ENCODE results near the gene ATXN7L3B. TPM values are rescaled to one million over a fixed set of nuclear protein-coding genes. Genes with fewer than 3 reads are reported as not detected.

Gene ATXN7L3B
- total RNA-seq, 1 donor from 2014 or later, result 13.1 TPM

GRCh38 chr12:74537126-74537706 lies 419 bp upstream of the ATXN7L3B start:
- H3K4me3 ChIP-seq (ENCODE audit: low read depth, low read length), result peak overlapping the region; percentile 64
- peak; percentile 62 for TF ChIP-seq CTCF (conservative IDR thresholded peaks at IDR 0.05; ENCODE audit: low read depth, low read length)
- peak; percentile 36 for DNase-seq (ENCODE audit: low read depth)

DNA sequence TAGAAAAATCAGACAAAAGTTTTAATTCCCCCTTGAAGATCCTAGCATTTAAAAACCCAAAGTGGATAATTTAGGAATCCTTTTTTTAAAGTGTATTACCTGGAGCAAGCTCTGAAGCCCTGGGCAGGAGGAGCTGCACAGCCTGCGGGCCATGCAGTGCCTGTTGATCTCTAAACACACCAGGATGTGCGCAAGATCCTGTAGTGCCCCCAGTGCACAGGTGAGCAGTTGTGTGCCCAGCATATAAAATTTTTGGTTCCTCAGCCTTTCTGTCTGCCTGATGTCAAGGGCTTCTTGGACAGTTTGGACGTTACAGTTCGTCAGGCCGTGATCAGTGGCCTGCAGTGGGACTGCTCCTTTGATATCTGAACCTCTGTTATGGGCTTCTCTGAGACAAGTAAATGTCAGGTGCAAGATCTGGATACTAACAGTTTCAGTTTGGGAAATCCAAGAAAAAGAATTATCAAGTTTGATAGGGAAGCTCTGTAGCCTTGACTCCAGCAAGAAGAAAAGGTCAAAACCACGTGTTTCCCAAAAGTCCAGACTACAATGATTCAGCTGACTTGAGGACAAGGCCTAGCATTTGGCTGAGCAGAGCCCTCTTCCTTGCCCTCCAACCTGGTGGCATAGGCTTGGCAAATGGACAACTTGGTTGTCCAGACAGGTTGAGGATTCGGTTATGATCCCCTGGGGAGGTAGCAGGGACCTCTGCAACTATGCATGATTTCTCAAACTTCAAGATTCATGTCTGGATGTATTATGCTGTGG lies 1.0 kb downstream of the ATXN7L3B start:
- TF ChIP-seq CTCF (conservative IDR thresholded peaks at IDR 0.05; ENCODE audit: low read depth, low read length), result no peak
- no peak for DNase-seq (ENCODE audit: low read depth)
- peak overlapping the region; percentile 64 for H3K4me3 ChIP-seq (ENCODE audit: low read depth, low read length)

DNA sequence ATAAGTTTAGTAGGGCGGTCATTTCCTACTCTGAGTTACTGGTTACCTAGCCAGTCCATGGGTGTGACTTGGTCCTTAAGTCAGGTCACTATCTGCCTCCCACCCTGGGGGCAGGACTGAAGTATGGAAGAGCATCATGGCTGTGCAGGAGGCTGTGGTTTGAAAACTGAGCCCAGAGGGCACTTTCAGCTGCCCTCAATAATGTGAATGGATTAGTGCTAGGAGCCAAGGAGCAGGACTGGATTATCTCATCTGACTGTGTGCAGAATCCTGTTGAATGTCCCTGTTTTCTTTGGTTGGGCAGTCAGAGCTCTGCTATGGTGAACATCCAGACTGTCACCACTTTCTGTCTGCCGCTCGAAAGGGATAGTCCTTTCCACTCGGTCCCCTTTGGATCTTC lies 1.6 kb downstream of the ATXN7L3B start:
- H3K4me3 ChIP-seq (ENCODE audit: low read depth, low read length), result peak overlapping the region; percentile 64
- no peak for DNase-seq (ENCODE audit: low read depth)
- no peak for TF ChIP-seq CTCF (conservative IDR thresholded peaks at IDR 0.05; ENCODE audit: low read depth, low read length)

DNA sequence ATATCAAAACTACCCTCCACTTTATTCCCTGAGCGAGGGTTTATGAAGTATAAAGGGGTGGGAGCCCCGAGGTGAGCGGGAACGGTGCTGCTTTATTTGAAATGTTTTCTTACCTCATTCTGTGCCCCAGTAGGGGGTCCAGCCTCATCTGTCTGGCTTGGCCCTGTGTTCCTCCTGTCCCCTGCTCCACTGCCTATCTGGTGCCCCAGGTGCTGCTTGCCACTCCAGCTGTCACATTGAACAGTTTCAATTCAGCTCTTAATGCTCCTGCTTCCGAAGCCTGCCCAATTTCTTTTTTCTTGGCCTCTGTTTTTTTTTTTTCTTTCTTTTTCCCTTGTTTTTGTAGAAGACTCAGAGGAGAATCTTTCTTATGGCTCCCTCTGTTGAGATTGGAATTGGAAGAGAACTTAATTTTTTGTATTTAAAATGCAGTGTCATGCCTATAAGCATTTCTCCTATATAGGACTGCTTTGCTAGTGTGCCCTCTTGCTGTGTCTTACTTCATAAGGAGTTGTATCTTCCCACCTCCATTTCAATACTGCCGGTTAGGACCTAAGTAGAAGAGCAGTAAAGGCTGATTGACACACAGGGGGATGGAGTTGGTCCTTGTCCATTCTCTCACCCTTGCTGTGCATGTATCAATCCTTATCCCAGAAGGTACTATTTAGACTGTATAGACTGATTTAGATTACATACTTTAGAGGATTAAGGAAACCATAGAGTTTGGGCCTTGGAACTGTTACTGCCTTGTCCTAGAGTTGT lies 2.3 kb downstream of the ATXN7L3B start:
- no peak for DNase-seq (ENCODE audit: low read depth)
- no peak for TF ChIP-seq CTCF (conservative IDR thresholded peaks at IDR 0.05; ENCODE audit: low read depth, low read length)
- H3K4me3 ChIP-seq (ENCODE audit: low read depth, low read length), result peak overlapping the region; percentile 64

DNA sequence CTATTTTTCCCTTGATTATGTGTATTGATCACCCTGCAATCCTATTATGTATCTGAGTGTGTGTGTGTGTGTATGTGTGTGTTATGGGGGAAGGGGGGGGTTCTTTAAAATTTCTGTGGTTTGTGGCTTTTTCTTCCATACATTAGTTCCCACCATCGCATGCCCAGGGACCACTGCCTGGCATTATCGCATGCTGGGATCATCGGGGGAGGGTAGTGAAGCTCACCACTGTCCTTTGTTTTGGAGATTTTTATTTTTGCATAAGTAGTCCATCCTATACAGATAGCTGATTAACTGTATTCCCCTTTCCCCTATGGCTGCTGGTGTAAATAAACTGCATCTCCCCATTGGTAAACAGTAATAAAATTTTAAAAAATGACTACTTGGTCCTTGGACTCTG lies 3.4 kb downstream of the ATXN7L3B start:
- H3K4me3 ChIP-seq (ENCODE audit: low read depth, low read length), result no peak overlapping the region
- no peak for DNase-seq (ENCODE audit: low read depth)
- no peak for TF ChIP-seq CTCF (conservative IDR thresholded peaks at IDR 0.05; ENCODE audit: low read depth, low read length)

DNA sequence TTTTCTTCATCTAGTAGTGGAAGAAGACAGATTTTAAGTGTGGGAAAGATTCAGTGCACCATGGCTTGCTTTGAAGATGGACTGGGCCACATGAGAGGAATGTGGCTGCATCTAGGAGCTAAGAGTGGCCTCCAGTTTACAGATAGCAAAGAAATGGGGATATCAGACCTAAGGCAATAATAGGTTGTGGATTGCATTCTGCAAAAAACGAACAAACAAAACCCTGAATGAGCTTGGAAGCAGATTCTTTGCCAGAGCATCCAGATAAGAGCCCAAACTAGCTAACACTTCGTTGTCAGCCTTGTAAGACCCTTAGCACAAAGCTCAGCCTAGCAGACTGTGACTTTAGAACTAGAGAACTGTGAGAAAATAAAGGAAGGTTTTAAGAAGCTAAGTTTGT lies 9.6 kb downstream of the ATXN7L3B start:
- no peak for TF ChIP-seq CTCF (conservative IDR thresholded peaks at IDR 0.05; ENCODE audit: low read depth, low read length)
- DNase-seq (ENCODE audit: low read depth), result no peak
- H3K4me3 ChIP-seq (ENCODE audit: low read depth, low read length), result no peak overlapping the region
